Right atrium auricular region (tissue), 2 donors: ENCODE data around the gene TRAP1. TPM values are rescaled to one million over a fixed set of nuclear protein-coding genes. Genes with fewer than 3 reads are reported as not detected.
A peak's percentile ranks its signal among the peaks of the same experiment; 100 is the strongest.

Experiments used
- DNase-seq: peaks from one replicate; pipeline ENCODE4 v3.0.0-alpha.2; 2019; ENCODE audit warnings: low spot score
- H3K27ac ChIP-seq, 2 donors: fragments of 200-600 bp; sonication (generic); 1 replicate in 1 of 2; 2 replicates in 1 of 2; pipeline ENCODE4 v1.5.1; 2016 to 2019
- H3K27me3 ChIP-seq, 2 donors: fragments of 200-600 bp; sonication (generic); one replicate each; pipeline versions ENCODE4 v1.5.1 to v1.6.0; 2017 to 2019
- H3K36me3 ChIP-seq: fragments of 200-600 bp; sonication (generic); one replicate; pipeline ENCODE4 v1.5.1; 2016
- H3K4me1 ChIP-seq, 2 donors: fragments of 200-600 bp; sonication (generic); one replicate each; pipeline versions ENCODE4 v1.5.1 to v1.6.0; 2017 to 2019
- H3K4me3 ChIP-seq, 2 donors: fragments of 200-600 bp; sonication (generic); 1 replicate in 1 of 2; 2 replicates in 1 of 2; pipeline ENCODE4 v1.5.1; 2017 to 2019; ENCODE audit warnings: mild to moderate bottlenecking in 1 of 2, moderate library complexity in 1 of 2
- H3K9me3 ChIP-seq, 2 donors: fragments of 200-600 bp; sonication (generic); one replicate each; pipeline ENCODE4 v1.5.1; 2019
- total RNA-seq, 2 donors: library from RNA; depleted of rRNA; stranded (reverse); fragments of >200 nt; gene quantifications; one replicate each; pipeline ENCODE4 v1.1.0, GENCODE V29; 2016
- TF ChIP-seq, protein P1 (sequence below), 2 donors: fragments of 200-600 bp; sonication (generic); IDR thresholded peaks; one replicate each; pipeline ENCODE4 v1.5.1; 2019; ENCODE audit warnings: antibody characterized with exemption in 2 of 2

The TRAP1 gene
- total RNA-seq, 2 donors from 2014 or later, result 67.7 to 86.0 TPM

DNA sequence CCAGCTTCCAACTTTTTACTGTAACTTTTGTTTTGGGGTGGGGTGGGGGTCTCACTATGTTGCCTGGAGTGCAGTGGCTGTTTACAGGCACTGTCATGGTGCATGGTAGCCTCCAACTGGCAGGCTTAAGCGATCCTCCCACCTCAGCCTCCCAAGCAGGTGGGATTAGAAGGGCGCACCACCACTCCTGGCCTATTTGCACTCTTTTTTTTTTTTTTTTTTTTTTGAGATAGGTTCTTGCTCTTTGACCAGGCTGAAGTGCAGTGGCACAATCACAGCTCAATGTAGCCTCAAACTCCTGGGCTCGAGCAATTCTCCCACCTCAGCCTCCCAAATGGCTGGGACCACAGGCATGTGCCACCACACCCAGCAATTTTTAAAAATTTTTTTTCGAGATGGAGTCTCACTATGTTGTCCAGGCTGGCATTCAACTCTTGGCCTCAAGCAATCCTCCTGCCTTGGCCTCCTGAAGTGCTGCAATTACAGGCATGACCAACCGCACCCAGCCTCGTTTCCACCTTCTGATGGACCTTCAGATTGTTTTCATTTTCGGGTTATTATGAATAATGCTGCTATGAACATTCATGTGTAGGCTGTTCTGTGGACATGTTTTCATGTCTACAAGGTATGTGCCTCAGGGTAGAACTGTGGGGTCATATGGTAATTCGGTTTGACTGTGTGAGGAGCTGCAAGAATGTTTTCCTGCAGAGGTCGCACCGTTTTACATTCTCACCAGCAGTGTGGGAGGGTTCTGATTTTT lies 10.9 kb downstream of the TRAP1 start:
- no peaks in the 10 kb centered on the region for H3K36me3 ChIP-seq
- DNase-seq, result no peak
- TF ChIP-seq, protein P1, sequence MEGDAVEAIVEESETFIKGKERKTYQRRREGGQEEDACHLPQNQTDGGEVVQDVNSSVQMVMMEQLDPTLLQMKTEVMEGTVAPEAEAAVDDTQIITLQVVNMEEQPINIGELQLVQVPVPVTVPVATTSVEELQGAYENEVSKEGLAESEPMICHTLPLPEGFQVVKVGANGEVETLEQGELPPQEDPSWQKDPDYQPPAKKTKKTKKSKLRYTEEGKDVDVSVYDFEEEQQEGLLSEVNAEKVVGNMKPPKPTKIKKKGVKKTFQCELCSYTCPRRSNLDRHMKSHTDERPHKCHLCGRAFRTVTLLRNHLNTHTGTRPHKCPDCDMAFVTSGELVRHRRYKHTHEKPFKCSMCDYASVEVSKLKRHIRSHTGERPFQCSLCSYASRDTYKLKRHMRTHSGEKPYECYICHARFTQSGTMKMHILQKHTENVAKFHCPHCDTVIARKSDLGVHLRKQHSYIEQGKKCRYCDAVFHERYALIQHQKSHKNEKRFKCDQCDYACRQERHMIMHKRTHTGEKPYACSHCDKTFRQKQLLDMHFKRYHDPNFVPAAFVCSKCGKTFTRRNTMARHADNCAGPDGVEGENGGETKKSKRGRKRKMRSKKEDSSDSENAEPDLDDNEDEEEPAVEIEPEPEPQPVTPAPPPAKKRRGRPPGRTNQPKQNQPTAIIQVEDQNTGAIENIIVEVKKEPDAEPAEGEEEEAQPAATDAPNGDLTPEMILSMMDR (IDR thresholded peaks at IDR 0.05), result no peak

DNA sequence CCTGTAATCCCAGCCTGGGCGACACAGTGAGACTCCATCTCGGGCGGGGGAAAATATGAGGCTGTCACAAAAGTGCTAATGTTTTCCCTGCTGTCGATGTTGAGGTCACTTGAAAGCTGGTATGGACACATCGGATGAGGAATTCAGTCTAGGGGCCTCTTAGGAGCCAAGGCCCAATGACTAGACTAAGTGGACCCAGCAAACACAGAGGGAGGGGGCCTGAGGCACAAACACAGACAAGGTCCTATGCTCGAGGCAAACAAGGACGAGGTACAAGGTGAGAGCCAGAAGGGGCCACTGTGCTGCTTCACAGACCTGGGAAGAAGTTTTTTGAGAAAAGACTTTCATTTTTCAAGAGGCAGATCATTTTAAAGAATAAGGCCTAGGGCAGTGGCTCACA lies 15.2 kb downstream of the TRAP1 start:
- Histone ChIP-seq H3K27ac (no peak overlapping the region), H3K9me3 (no peaks in the 10 kb centered on the region), H3K27me3 (no peaks in the 10 kb centered on the region), H3K36me3 (no peaks in the 10 kb centered on the region), H3K4me3 (no peak overlapping the region), H3K4me1 (peaks cover 0 to under 1% of the 10 kb centered on the region in 2 donors)
- TF ChIP-seq, protein P1 (IDR thresholded peaks at IDR 0.05), result no peak
- no peak for DNase-seq

More for the DNA sequence above, 10.9 kb downstream of the TRAP1 start:
- Histone ChIP-seq H3K9me3 (no peaks in the 10 kb centered on the region), H3K27ac (no peak overlapping the region), H3K4me1 (no peaks in the 10 kb centered on the region), H3K4me3 (no peak overlapping the region), H3K27me3 (no peaks in the 10 kb centered on the region)

DNA sequence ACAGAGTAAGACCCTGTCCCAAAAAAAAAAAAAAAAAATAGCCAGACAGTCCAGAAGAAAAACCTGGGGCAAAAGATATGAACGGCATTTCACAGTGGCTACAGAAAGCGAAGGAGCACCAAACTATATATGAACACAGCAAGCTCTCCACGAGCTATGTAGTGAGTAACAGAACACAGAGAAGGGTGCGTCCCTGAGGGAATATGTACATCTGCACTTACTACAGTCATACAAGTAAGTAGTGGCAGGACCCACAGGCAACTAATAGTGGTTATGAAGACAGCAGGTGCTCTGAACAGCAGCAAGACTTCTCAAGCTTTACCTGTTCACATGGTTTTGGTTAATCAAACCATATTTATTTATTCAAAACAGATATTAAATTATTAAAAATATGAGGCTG lies 15.8 kb downstream of the TRAP1 start:
- DNase-seq, result no peak
- no peak overlapping the region for H3K27ac ChIP-seq

DNA sequence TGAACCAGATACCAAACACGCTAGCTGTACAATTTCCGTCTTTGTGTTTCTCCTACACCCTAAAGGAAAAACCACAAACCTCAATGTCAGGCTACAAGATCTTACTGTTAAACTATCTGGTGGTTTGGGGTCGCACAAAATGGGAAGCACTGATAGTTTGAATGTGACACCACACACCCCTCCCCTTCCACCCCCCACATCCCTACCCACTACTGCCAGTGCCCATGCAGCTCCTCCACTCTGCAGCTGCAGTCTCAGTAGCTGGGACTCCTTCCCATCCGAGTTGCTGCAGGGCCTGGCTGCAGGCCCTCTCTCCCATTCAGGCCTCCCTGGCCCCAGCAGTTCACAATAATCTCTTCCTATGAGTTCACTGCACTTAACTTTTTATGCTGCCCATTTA lies 18.4 kb downstream of the TRAP1 start:
- Histone ChIP-seq H3K4me3 (no peak overlapping the region), H3K27ac (no peak overlapping the region), H3K4me1 (peaks cover 0 to 13% of the 10 kb centered on the region in 2 donors), H3K9me3 (no peaks in the 10 kb centered on the region), H3K36me3 (no peaks in the 10 kb centered on the region), H3K27me3 (no peaks in the 10 kb centered on the region)
- TF ChIP-seq, protein P1 (IDR thresholded peaks at IDR 0.05), result no peak
- DNase-seq, result no peak

More for the DNA sequence above, 15.8 kb downstream of the TRAP1 start:
- TF ChIP-seq, protein P1 (IDR thresholded peaks at IDR 0.05), result no peak
- H3K9me3 ChIP-seq, result no peaks in the 10 kb centered on the region
- peaks cover 0 to 6% of the 10 kb centered on the region in 2 donors for H3K4me1 ChIP-seq
- no peaks in the 10 kb centered on the region for H3K36me3 ChIP-seq
- H3K27me3 ChIP-seq, result no peaks in the 10 kb centered on the region
- no peak overlapping the region for H3K4me3 ChIP-seq

DNA sequence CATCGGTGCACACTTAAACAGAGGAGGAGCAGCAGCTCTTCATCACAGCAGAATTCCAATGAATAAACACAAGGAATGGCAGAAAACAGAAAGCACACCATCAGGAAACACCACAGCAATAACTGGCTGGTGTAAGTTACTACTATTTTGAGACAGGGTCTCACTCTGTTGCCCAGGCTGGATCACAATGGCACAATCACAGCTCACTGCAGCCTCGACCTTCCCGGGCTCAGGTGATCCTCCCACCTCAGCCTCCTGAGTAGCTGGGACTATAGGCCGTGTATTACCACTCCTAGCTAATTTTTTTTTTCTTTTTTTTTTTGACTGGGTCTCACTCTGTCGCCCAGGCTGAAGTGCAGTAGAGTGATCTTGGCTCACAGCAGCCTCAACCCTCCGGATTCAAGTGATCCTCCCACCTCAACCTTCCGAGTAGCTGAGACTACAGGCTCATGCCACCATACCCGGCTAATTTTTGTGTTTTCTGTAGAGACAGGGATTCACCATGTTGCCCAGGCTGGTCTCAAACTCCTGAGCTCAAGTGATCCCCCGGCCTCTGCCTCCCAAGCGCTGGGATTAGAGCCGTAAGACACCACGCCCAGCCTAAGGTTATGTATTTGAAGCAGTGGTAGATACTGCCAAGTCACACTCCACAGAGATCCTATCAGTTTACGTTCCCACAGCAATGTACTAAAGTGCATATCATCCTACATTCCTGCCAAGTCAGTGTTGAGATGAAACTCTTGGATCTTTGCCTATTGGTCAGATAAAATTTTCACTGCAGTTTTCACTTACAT lies 20.7 kb downstream of the TRAP1 start:
- Histone ChIP-seq H3K36me3 (no peaks in the 10 kb centered on the region), H3K4me1 (peaks cover 0 to 13% of the 10 kb centered on the region in 2 donors), H3K27ac (peak overlapping the region; percentile 62 to 72), H3K4me3 (no peak overlapping the region), H3K9me3 (no peaks in the 10 kb centered on the region), H3K27me3 (no peaks in the 10 kb centered on the region)
- no peak for DNase-seq
- TF ChIP-seq, protein P1 (IDR thresholded peaks at IDR 0.05), result no peak
